Measurements from ENCODE around the gene MRPL53.
A peak's percentile ranks its signal among the peaks of the same experiment; 100 is the strongest.

MRPL53 gene

DNA sequence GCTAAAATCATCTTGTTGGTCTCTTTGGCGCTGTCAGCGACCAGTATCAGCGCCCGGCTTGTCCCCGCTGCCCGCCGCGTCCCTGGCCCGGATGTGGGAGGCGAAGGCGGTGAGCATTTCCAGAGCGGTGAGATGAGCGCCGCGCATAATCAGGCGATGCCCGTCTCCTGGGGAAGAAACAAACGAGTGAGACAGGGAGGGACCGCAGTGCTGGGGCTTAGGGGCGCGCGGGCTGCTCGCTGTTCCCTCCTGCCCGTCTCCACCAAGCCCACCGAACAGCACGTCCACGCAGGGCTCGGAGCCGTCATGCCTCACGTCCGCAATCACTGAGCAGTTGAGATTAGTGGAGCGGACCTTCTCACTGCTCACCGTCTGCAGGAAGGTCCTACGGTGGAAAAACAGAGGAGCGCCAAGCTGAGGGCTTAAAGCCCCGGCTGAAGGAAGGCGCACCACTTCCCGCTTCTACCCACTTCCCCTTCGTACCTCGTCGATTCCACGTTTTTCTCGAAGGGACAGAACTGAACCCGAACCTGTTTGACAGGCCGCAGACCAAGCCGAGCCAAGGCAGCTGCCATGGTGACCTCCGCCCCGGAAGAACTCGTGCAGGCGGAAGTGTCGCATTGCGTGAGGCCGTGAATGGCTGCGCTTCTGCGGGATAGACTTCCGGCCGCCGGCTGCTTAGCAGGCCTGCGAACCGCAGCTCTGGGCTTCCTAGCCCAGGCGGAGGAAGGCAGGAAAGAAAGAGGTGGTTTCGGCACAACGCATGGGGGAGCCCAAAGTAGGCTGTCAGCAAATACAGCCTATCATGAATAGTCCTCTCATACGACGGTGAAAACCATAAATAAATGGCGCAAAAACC, at the start of gene MRPL53:
Gene MRPL53, minus strand, starts transcription at position 595 of the 859 bp plus-strand sequence. Its CDS starts 20 bp downstream, at position 575.
- peak; percentile 91 for DNase-seq (ENCODE audit: low spot score)

DNA sequence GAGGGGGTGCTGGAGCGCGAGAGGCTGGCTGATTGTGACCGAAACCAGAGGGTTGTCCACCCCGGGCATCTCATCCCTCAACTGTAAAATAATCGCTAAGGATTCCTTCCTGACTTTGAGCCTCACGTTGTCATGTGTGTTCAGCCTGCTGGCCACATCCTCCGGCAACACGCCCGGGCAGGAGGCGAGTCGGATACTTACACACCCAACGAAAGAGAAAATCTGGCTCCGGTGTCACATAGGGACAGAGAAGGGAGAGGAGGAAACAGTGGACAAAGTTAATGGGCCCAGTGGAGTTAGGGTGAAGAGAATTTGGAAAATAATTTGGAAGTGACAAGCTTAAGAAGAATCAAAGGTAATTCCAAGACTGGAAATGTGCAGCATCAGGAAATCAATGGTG, 44.2 kb upstream of the MRPL53 start:
- DNase-seq (ENCODE audit: low spot score) = no peak

DNA sequence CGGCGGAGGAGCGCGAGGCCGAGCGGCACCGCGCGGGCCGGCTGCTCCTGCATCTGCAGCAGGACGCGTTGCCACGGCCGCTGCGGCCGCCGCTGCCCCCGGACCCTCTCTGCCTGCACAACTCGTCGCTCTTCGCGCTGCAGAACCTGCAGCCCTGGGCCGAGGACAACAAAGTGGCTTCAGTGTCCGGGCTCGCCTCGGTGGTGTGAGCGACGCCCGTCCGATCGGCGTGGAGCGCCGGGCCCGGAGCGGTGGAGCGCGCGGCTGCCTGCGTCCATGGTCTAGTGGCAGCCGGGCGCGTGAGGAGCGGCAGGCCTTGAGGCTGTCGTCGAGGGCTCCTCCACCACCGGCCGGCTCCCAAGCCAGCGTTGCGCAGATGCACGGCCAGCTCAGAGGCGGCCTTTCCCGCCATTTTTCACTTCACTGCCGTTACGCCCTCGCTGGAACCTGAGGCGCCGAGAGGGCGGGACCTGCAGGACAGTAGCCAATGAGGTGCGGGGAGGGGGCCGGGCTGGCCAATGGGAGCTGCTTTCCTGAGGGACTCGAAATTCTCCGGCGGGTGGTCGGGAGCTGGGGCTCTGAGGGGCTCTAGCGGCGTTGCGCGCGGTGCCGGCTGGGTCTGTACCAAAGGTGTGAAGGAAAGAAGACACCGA, 43.6 kb upstream of the MRPL53 start:
- DNase-seq (ENCODE audit: low spot score) = peak; percentile 23

DNA sequence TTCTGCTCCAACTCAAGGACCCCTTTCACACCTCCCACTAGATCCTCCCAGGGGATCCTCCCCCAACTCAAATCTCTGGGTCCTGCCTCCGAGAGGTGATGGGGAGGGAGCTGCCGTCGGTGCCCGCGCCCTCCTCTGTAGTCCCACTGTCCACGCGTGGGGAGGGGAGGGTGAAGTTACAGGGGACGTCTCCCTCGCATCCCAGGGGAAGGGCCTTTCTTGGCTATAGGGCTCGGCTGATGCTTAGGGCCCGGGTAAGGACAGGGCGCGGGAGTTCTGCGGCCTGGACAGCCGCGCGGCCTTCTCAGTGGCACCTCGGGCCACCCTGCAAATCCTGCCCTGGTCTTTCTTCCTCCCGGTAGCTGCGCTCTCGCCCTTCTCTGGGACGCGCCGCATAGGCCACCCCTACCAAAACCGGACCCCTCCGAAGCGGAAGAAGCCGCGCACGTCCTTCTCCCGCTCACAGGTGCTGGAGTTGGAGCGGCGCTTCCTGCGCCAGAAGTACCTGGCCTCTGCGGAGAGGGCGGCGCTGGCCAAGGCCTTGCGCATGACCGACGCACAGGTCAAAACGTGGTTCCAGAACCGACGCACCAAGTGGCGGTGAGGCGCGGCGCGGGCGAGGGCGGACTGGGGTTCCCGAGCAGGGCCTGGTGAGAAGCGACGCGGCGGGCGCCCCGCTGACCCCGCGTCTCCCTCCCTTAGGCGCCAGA, 42.9 kb upstream of the MRPL53 start:
- DNase-seq (ENCODE audit: low spot score) = no peak

DNA sequence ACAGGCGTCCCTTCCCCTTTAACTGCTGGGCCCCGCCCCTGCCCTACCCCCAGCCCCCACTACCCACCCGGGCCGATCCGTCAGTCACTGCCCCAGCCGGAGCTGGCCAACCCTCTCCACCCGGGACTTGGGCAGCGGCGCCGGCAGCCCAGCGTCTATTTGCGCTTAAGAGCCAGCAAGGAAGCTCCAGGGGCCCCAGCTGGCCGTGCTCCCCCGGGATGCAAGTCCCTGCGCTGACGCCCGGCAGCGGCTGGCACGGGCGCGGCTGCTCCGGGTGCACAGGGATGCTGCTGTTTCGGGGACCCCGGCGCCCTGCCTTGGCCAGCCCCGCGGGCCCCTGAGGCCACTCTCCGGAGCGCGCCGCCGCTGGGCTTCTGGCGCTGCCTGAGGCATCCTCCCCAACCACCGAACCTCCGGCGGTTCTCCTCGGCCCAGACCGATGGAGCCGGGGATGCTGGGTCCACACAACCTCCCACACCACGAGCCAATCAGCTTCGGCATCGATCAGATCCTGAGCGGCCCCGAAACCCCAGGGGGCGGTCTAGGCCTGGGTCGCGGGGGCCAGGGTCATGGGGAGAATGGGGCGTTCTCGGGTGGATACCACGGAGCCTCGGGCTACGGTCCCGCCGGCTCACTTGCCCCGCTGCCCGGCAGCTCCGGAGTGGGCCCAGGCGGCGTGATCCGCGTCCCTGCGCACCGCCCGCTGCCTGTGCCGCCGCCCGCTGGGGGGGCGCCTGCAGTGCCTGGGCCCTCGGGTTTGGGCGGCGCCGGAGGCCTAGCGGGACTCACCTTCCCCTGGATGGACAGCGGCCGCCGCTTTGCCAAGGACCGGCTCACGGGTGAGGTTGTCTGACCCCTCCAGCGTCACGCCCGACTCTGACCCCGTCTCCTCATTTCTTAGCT, 42.1 kb upstream of the MRPL53 start, which contains the start of gene TLX2:
Gene TLX2, plus strand, starts transcription at position 83 of the 903 bp plus-strand sequence. Its CDS starts 357 bp downstream, at position 440.
- DNase-seq (ENCODE audit: low spot score) = no peak

DNA sequence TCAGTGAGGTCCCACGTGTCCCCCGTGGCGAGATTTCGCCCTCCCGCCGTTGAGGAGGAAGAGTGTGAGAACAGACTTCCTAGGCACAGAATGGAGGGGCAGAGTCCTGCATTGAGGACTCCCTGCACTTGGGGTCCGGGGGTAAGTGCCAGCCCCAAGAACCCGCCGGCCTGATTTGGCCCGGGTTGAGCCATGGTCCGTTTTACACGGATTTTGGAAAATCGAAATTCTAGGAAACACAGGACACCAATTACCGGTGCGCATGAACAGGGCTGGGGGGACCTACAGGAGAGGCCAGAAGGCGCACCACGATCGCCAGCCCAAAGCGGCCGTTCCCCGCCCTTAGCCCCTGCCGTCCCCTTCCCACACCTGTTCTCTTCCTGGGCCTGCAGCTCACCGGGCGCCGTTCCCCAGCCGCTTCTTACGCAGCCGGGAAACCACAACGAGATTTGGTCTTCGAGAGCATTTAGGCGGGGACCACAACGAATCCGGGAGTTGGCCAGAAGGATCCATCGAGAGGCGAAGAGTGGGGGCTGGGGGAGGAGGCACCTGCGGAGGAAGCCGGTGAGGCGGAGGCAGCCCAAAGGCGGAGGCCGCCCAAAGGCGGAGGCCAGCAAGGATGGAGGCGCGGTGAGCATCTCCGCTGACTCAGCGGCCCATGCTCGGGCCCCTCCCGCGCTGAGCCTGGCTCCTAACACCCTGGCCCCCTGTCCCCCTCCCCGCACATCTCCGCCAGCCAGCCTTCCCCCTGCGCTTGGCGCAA, 41.3 kb upstream of the MRPL53 start:
- no peak for DNase-seq (ENCODE audit: low spot score)

DNA sequence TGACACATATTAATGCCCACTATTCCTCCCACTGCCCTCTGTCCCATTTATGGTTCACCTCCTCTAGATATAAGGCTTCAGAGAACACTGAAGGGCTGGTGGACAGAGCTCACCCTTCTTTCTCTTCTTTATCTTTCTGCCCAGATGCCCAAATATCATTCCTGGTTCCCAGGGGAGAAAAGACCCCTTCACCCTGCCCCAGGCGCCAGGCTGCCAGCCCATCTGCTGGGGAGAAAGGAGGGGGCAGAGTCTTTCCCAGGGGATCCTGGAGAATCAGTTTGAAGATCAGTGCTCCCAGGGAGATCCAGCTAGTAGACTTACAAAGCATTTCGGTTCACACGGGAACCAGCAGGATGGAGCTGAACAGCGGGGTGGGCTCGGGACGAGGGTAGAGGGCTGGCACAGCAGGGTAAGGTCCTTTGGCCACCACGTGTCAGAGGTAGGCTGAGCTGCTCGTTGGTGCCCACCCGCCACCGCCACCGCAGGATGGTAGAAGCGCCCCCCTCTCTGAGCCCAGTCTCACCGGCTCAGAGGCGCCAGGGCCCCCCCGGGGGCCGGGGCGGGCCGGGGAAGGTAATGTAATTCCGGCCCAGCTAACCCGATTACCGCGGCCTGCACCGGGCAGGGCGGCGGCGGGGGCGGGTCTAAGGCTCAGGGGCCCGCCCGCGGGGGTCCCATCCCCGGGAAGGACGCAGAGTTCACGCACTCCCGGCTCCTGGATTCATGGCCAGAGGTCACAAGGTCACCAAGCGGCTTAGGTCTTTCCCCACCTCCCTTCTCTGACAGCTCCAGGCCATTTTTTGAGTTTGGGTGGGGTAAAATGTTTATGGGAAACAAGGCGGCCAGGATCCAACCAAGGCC, 40.5 kb upstream of the MRPL53 start:
- no peak for DNase-seq (ENCODE audit: low spot score)

DNA sequence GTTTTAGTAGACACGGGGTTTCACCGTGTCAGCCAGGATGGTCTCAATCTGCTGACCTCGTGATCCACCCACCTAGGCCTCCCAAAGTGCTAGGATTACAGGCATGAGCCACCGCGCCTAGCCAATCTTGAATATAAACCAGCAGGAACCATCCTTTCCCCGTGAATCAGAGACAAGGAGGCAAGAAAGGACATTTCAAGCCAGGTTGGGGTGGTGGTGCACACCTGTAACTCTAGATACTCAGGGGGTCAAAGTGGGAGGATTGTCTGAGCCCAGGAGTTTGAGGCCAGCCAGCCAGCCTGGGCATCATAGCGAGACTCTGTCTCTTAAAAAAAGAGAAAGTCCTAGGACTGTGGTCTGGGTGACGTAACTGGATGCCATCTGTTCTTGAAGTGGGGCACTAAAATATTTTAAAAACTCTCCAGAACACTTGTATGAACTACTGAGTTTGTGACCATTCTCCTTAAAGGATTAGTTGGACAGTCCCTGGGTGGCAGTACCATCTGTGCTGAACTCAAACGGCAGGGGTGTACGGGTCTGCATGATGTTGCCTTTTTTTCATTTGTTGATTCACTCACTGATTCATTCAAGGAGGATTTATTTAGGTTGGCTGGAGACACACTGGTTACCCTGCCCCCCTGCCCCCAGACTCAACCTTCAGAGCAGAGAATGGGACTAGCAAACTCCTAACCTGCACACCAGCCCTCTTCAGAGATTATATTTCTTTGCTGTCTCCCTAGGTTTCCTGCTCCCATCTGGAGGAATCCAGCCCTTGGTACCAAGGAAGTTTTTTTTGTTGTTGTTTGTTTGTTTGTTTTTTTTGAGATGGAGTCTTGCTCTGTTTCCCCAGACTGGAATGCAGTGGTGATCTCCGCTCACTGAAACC, 38.9 kb upstream of the MRPL53 start:
- DNase-seq (ENCODE audit: low spot score) = no peak

DNA sequence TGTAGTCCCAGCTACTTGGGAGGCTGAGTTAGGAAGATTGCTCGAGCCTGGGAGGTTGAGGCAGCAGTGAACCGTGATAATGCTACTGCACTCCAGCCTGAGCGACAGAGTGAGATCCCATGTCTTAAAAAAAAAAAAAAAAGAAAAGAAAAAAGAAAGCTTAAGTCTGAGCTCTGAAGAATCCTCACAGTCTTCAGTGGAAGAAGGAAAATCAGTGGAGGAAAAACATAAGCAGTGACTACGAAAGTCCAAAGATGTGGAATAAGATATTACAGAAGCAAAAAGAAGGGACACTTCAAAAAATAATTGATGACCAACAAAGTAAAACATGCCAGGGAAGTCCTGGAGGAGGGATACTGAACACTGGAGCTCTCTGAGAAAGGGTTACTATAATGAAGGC, 37.8 kb upstream of the MRPL53 start:
- DNase-seq (ENCODE audit: low spot score) = no peak

DNA sequence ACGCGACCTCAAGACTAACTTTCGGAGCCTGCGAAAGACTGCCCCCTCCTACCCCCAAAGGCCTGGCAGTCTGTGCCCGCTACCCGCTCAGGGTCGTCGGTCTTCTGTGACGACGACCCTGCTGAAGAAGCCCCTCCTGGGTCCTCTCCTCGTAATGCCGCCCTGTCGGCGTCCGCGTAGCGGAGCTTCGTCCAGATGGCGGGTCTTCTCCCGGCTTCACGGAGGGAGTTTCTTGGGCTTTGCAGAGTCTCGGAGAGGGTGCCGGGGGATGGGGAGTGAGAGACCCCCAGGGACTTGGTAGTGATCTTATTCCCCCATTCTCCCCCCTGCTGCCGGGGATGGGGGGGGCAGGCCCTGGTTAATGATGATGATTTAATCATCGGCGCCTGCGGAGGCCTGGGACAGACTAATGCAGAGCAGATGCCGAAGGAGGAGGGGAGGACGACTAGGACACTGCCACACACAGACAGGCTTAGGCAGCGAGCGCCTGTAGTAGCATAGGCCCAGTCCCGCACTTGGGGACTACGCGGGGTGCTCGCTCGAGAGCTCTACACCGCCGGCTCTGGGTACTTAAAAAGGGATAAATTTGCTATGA, 35.5 kb upstream of the MRPL53 start:
- DNase-seq (ENCODE audit: low spot score) = no peak

DNA sequence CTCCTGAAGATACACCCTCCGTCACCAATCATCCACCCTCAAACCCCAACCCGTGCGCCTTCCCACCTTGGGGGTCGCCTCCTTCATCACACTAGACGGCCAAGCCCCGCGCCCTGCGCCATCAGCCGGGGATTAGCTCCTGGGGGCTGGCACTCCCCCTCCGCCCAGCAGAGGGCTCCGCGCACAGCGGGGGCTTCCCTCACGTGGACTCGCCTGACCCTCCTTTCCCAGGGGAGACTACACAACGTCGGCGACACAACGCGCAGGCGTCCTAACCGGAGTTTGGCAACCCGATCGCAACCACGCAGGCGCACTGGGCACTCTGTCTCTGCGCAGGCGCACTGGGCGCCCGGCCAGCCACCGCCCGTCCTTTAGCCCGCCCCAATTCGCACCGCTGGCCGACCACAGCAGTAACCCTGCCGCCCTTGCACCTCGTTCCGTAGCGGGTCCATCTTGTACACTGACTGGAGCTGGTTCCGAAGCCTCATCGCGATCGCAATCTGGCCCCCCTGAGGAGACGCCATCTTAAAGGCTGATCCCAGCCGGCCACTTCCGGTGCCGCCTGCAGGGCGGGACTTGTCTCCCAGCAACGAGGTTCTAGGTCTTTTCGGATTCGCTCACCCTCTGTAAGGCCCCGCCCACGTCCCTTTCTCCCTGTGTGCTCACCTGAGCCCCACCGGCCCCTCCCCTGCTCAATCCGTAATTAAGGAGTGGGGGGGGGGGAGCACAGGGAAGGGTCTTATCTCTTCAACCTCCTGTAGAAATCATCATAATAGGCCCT, 34.9 kb upstream of the MRPL53 start, which contains the start of gene PCGF1:
Gene PCGF1, minus strand, starts transcription at position 551 of the 781 bp plus-strand sequence. Its CDS starts 27 bp downstream, at position 524.
- DNase-seq (ENCODE audit: low spot score) = peak; percentile 95

DNA sequence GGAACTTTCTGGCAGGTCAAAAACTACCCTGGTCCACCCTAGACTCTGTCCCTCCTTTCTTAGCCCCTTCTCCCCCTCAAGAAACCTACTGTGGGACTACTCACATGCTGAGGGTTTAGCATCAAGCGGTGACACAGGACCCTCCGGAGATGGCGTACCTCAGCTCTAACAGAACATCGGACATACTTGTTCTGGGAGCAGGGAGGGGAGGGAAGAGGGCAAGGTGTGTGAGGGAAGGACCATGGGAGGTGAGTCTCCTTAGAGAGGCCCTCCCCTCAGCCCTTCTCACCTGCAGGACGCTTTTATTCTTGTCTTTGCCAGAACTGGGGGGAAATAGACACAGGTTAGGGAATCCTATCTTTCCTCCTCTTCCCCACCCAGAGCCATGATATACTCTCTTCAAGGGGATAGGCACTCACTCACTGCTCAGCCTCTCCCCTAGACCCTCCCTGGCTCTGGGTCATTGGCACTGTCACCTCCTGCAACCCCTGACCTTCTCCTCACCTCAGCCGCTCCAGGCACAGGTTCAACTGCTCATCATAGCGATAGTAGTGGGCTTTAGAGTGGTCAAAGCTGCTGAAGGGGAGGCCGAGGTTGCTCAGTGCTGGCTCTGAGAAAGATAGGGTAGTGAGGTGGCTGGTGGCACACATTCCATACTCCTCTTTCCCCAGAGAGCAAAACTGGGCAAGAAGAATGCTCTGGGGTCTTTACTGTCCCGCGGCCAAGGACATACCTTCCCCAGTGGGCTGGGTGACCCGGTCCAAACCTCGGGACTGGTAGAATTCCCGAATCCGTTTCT, 33.2 kb upstream of the MRPL53 start:
- DNase-seq (ENCODE audit: low spot score) = no peak

DNA sequence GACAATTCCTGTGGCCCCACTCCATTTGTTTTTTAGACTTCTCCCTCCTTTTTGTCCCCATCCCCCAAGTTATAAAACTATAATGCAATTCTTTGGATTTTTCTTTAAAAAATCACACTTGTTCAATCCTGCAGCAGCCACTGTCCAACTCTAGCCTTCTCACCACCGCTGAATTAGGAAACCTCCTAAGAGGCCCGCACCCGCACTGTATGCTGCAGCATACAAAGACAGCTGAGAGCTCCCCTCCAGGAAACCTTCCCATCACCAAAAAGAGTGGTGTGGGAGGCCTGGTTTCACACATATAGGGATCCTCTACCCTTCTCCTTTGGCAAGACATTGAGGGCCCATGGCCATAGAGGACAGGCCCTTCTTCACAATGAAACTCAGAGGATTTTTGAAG, 32.1 kb upstream of the MRPL53 start:
- DNase-seq (ENCODE audit: low spot score) = no peak

DNA sequence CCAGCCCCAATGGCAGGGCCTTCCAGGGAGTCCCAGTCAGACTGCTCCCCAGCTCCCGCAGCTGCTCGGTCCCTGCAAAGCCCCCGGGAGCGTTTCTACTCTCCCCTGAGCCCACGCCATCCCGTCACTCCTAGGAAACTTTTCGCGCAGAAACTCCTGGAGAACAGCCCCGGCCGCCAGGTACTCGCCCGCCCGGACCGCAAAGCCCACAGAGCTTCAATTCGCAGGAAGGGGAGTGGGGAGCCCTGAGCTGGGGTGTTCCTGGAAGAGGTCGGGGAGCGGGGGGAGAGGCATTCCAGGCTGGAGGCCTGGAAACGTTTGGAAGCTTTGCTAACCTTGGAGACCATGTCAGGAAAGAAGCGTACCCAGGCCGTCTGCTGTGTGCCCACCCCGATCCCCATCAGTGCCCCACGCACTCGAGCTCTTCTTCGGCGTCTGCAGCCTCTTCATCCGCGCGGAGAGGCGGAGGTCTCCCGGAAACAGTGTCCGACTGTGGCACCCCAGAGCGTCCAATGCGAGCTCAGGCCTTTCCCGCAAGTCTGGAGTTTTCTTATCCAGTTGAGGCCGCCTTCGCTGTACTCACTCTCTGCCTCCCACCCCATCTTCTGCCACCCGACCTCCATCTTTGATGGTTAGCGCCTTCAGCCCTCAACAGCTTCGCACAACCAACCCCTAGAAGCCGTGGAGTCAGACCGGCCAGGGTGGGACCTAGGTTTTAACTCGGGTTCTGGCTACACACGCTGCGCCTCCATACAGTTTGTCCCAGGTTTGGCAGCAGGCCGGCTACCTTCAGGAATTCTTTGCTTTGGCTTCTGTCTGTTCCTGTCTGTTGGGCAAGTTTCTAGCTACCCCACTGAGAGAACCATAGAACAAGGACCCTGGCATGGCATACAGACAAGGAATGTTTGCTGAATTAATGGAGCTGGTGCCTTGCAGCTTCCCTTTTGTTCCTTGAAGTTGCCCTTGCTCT, 31.3 kb upstream of the MRPL53 start:
- no peak for DNase-seq (ENCODE audit: low spot score)

DNA sequence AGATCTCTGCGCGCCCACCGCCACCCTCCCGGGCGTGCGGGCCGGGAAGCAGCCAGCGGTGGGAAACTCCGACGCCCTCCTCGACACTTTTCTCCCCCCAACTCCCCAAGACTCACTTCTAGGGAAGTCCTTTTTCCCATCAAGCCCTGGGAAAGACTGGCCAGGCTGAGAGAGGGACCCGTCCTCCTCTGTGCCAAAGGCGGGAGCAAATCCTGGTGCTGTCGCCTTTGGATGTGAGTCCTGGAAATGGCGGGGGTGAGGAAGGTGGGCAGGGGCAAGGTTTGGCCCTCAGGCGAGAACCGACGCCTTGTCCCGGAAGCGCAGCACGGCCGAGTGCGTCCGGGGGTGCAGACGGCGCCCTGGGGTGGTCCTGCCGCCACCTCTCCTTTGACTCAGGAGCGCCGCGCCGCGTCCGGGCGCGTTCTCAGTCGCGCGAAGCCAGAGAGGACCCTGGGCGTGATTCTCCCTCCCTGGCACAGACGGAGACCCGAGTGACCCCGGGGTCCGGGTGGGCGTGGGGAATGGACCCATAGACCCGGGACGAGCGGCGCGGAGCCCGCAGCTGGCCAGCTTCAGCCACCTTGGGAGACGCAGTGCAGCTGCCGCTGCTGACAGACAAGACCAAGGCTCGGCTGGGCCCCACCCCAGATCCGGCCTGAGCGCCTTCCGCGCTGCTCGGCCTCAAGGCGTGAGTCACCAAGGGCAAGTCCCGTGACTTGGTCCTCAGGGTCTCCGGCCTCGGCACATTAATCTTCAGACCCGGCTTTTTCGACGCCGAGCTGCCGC, 30.4 kb upstream of the MRPL53 start:
- peak; percentile 88 for DNase-seq (ENCODE audit: low spot score)
